Ramos (cell line): ENCODE results near the gene TRIM41.
"Not testable (repeated sequence)": the region's sequence is repeated elsewhere in the genome, so short reads cannot be mapped to it uniquely, and the experiment has no call there.

ENCODE experiments used
- in situ Hi-C: fragments of 300-500 bp; cut with MboI; formaldehyde crosslinking; loops from one replicate; pipeline ENCODE4 v1.14.3; 2022; ENCODE audit warnings: low sequenced_read_pairs; ENCODE audit not compliant: unreplicated experiment

The TRIM41 gene

GRCh38 chr5:181223058-181223728, at the start of gene TRIM41:
Gene TRIM41 (plus strand): TSS chr5:181223281. CDS start chr5:181224000, 719 bp downstream.
- in situ Hi-C loops = loop anchor here (5.0 kb wide), 1 partner anchor 36 kb away; no protein-coding TSS in a partner anchor

- in situ Hi-C loops = no loop called here
Observed at GRCh38 chr5:181173420-181174342, 49.4 kb upstream of the TRIM41 start.

GRCh38 chr5:181176254-181176952, 46.7 kb upstream of the TRIM41 start:
- in situ Hi-C loops = no loop called here

GRCh38 chr5:181177559-181177958, 45.5 kb upstream of the TRIM41 start:
- in situ Hi-C loops = not testable (repeated sequence)

- in situ Hi-C loops = loop anchor here (10.0 kb wide), 1 partner anchor 377 kb away; the partner anchor contains the start of gene MGAT1
Observed at GRCh38 chr5:181181650-181182565, 41.2 kb upstream of the TRIM41 start.

GRCh38 chr5:181182651-181183050, 40.4 kb upstream of the TRIM41 start:
- in situ Hi-C loops = loop anchor here (10.0 kb wide), 1 partner anchor 378 kb away; the partner anchor contains the start of gene MGAT1

GRCh38 chr5:181184845-181185216, 38.2 kb upstream of the TRIM41 start:
- in situ Hi-C loops = loop anchor here (5.0 to 10.0 kb wide), 2 partner anchors 37 to 380 kb away; partner anchors contain the start of genes MGAT1 and TRIM41

GRCh38 chr5:181185560-181185959, 37.5 kb upstream of the TRIM41 start:
- in situ Hi-C loops = loop anchor here (5.0 to 10.0 kb wide), 2 partner anchors 37 to 381 kb away; partner anchors contain the start of genes MGAT1 and TRIM41

GRCh38 chr5:181186022-181186421, 37.1 kb upstream of the TRIM41 start:
- in situ Hi-C loops = loop anchor here (5.0 to 10.0 kb wide), 2 partner anchors 36 to 381 kb away; partner anchors contain the start of genes MGAT1 and TRIM41

- in situ Hi-C loops = loop anchor here (5.0 to 10.0 kb wide), 2 partner anchors 35 to 382 kb away; partner anchors contain the start of genes MGAT1 and TRIM41
Observed at GRCh38 chr5:181186986-181187499, 36.0 kb upstream of the TRIM41 start.

GRCh38 chr5:181187500-181188213, 35.4 kb upstream of the TRIM41 start:
- in situ Hi-C loops = loop anchor here (5.0 to 10.0 kb wide), 2 partner anchors 35 to 383 kb away; partner anchors contain the start of genes MGAT1 and TRIM41

GRCh38 chr5:181188700-181189362, 34.2 kb upstream of the TRIM41 start:
- in situ Hi-C loops = loop anchor here (5.0 to 10.0 kb wide), 2 partner anchors 33 to 384 kb away; partner anchors contain the start of genes MGAT1 and TRIM41

GRCh38 chr5:181189363-181189961, 33.6 kb upstream of the TRIM41 start:
- in situ Hi-C loops = loop anchor here (5.0 to 10.0 kb wide), 2 partner anchors 33 to 385 kb away; partner anchors contain the start of genes MGAT1 and TRIM41

GRCh38 chr5:181189962-181190710, 32.9 kb upstream of the TRIM41 start:
- in situ Hi-C loops = loop anchor here (5.0 to 10.0 kb wide), 2 partner anchors 32 to 385 kb away; partner anchors contain the start of genes MGAT1 and TRIM41

GRCh38 chr5:181190711-181191525, 32.2 kb upstream of the TRIM41 start:
- in situ Hi-C loops = no loop called here
